ENCODE results near the gene MCC.

MCC gene

GRCh38 chr5:113056988-113057387 is 431.3 kb downstream of the MCC start:
- H3K4me3 Mint-ChIP-seq = no peak overlapping the region
- H3K36me3 Mint-ChIP-seq (ENCODE audit: insufficient read depth) = no peaks in the 10 kb centered on the region
- H3K27me3 Mint-ChIP-seq = no peaks in the 10 kb centered on the region
- H3K4me1 Mint-ChIP-seq (ENCODE audit: low read depth in 2 of 2) = peaks cover 2 to 5% of the 10 kb centered on the region in 2 donors
- ATAC-seq (replicated peaks) (no peak), DNase-seq (no peak)
- no peak overlapping the region for H3K27ac Mint-ChIP-seq
- no peaks in the 10 kb centered on the region for H3K9me3 Mint-ChIP-seq

DNA sequence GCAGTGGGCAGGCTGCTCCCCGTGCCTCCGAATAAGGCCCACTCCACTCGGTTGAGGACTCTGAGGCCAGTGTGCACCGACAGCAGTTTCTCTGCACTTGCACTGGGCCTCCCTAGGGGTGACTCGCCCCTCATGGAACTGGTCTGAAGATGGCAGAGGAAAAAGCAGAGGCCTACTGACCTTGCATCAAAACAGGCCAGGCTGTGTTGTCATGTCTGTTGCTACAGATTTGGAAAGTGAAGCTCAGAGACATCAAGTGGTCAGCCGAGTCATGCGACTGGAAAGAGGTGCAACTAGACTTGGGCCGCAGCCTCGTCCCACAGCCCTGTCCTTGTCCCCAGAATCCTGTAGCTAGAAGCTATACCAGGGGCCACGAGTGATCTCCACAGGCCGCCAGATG is 433.4 kb downstream of the MCC start:
- ATAC-seq (replicated peaks) (no peak), DNase-seq (no peak)
- no peak overlapping the region for H3K4me3 Mint-ChIP-seq
- H3K27me3 Mint-ChIP-seq = no peaks in the 10 kb centered on the region
- peaks cover 7% of the 10 kb centered on the region in 2 donors for H3K4me1 Mint-ChIP-seq (ENCODE audit: low read depth in 2 of 2)
- no peak overlapping the region for H3K27ac Mint-ChIP-seq
- no peaks in the 10 kb centered on the region for H3K9me3 Mint-ChIP-seq
- no peaks in the 10 kb centered on the region for H3K36me3 Mint-ChIP-seq (ENCODE audit: insufficient read depth)

GRCh38 chr5:113053511-113053995 is 434.7 kb downstream of the MCC start:
- ATAC-seq (replicated peaks) (no peak), DNase-seq (no peak)
- peaks cover 5 to 7% of the 10 kb centered on the region in 2 donors for H3K4me1 Mint-ChIP-seq (ENCODE audit: low read depth in 2 of 2)
- peak overlapping the region in 1 of 2 donors; percentile 24 for H3K27ac Mint-ChIP-seq
- no peaks in the 10 kb centered on the region for H3K9me3 Mint-ChIP-seq
- H3K4me3 Mint-ChIP-seq = no peak overlapping the region
- H3K27me3 Mint-ChIP-seq = no peaks in the 10 kb centered on the region
- H3K36me3 Mint-ChIP-seq (ENCODE audit: insufficient read depth) = no peaks in the 10 kb centered on the region

DNA sequence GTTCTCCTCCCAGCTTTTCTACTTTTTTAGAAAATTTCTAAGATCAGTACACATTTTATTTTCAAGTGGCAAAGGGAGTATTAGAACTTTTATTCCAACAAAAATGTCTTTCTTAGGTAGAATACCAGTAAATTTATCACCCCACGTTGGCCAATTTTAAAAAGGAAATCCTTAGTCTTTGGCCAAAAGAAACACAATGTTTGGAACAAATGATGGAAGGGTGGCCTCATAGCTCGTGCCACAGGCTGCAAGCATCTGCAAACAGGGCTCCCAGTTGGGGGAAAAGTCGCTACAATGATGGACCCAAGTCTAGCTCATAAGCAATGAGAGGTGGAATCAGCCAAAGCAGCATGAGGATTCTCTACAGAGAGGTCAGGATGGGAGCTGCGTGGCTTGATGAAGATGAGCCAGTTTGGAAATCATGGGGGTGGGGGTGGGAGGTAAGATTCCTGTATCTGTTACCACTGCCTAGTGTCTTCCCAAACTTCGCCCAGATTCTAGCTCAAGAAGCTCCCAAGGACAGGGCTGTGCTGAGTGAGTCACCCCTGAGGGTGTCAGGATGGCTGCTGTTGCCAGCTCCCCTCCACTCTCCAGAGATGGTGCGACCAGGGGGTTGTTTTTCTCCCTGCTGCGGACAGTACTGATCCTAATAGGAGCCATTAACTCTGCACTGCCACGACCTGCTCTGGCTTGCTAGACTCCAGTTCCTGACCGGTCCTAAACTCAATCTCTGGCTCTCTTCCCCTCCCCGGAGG is 436.0 kb downstream of the MCC start:
- peak overlapping the region in 1 of 2 donors; percentile 0 for H3K27ac Mint-ChIP-seq
- DNase-seq (no peak), ATAC-seq (replicated peaks) (no peak)
- H3K4me3 Mint-ChIP-seq = no peak overlapping the region
- H3K27me3 Mint-ChIP-seq = no peaks in the 10 kb centered on the region
- no peaks in the 10 kb centered on the region for H3K9me3 Mint-ChIP-seq
- H3K36me3 Mint-ChIP-seq (ENCODE audit: insufficient read depth) = no peaks in the 10 kb centered on the region
- peaks cover 5 to 7% of the 10 kb centered on the region in 2 donors for H3K4me1 Mint-ChIP-seq (ENCODE audit: low read depth in 2 of 2)

GRCh38 chr5:113050721-113051382 is 437.4 kb downstream of the MCC start:
- Mint-ChIP-seq H3K4me1 (ENCODE audit: low read depth in 2 of 2) (peaks cover 5 to 7% of the 10 kb centered on the region in 2 donors), H3K4me3 (no peak overlapping the region), H3K9me3 (no peaks in the 10 kb centered on the region), H3K36me3 (ENCODE audit: insufficient read depth) (no peaks in the 10 kb centered on the region), H3K27ac (peak overlapping the region in 1 of 2 donors; percentile 0), H3K27me3 (no peaks in the 10 kb centered on the region)
- ATAC-seq (replicated peaks) = no peak
- DNase-seq = no peak

- H3K4me1 Mint-ChIP-seq (ENCODE audit: low read depth in 2 of 2) = peaks cover 5 to 7% of the 10 kb centered on the region in 2 donors
- H3K36me3 Mint-ChIP-seq (ENCODE audit: insufficient read depth) = no peaks in the 10 kb centered on the region
- ATAC-seq (replicated peaks) (no peak), DNase-seq (no peak)
- H3K27me3 Mint-ChIP-seq = no peaks in the 10 kb centered on the region
- no peak overlapping the region for H3K27ac Mint-ChIP-seq
- H3K9me3 Mint-ChIP-seq = no peaks in the 10 kb centered on the region
- H3K4me3 Mint-ChIP-seq = no peak overlapping the region
Measured at GRCh38 chr5:113048931-113049330, 439.3 kb downstream of the MCC start.

GRCh38 chr5:113047733-113048652 is 440.3 kb downstream of the MCC start:
- peaks cover 5 to 7% of the 10 kb centered on the region in 2 donors for H3K4me1 Mint-ChIP-seq (ENCODE audit: low read depth in 2 of 2)
- no peaks in the 10 kb centered on the region for H3K9me3 Mint-ChIP-seq
- ATAC-seq (replicated peaks) (no peak), DNase-seq (no peak)
- no peak overlapping the region for H3K4me3 Mint-ChIP-seq
- no peaks in the 10 kb centered on the region for H3K27me3 Mint-ChIP-seq
- H3K27ac Mint-ChIP-seq = no peak overlapping the region
- H3K36me3 Mint-ChIP-seq (ENCODE audit: insufficient read depth) = peaks cover 2% of the 10 kb centered on the region

DNA sequence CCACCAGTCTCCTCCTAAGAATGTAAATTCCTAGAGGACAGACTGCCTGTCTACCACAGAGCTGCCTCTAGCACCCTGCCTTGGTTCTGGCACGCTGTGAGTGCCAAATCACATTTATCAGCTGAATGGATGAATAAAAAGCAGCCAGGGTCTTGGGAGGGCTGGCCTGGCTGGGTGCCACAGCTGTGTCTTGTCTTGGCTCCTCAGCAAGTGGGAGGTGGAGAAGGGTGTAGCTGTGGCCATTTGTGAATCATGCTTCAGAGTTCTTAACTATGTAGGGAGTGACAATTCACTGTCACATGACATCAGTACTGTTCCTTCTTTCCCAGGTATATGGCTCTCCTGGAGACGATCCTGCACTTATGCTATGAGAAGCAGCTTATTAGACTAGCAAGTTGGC is 441.0 kb downstream of the MCC start:
- DNase-seq = no peak
- Mint-ChIP-seq H3K4me1 (ENCODE audit: low read depth in 2 of 2) (peaks cover 5 to 7% of the 10 kb centered on the region in 2 donors), H3K36me3 (ENCODE audit: insufficient read depth) (peaks cover 2% of the 10 kb centered on the region), H3K27ac (no peak overlapping the region), H3K9me3 (no peaks in the 10 kb centered on the region), H3K27me3 (no peaks in the 10 kb centered on the region), H3K4me3 (no peak overlapping the region)
- no peak for ATAC-seq (replicated peaks)

DNA sequence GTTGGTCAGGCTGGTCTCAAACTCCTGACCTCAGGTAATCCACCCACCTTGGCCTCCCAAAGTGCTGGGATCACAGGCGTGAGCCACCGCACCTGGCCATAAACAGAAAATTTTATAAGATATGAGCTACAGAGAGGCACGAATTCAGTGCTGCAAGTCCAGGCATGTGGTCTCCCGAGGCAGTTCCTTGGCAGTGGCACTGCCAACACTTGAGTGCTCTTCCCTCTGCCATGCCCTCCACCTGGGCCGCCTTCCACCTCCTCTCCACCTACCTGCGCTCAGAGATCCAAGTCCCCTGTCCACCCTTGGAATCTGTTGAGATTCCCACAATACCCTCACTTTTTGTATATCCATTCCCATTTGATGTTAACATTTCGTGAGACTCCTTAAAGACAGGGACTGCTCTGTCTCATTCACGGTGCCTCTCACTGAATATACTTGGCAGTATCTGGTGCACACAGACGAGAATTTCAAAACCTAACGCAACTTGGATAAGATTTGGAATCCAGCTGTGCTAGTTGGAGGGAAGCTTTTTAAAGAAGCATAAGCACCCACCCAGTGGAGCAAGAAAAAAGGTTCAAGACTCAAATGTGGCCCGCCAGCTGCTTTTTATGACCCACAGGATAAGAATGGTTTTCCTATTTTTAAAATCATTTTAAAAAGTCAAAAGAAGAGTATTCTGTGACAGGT is 443.3 kb downstream of the MCC start:
- no peak overlapping the region for H3K27ac Mint-ChIP-seq
- H3K4me3 Mint-ChIP-seq = no peak overlapping the region

GRCh38 chr5:113043491-113043931 is 444.7 kb downstream of the MCC start:
- no peaks in the 10 kb centered on the region for H3K4me1 Mint-ChIP-seq (ENCODE audit: low read depth in 2 of 2)
- no peak overlapping the region for H3K4me3 Mint-ChIP-seq
- ATAC-seq (replicated peaks) (no peak), DNase-seq (no peak)
- no peaks in the 10 kb centered on the region for H3K9me3 Mint-ChIP-seq
- H3K36me3 Mint-ChIP-seq (ENCODE audit: insufficient read depth) = peaks cover 2% of the 10 kb centered on the region
- H3K27me3 Mint-ChIP-seq = no peaks in the 10 kb centered on the region
- H3K27ac Mint-ChIP-seq = no peak overlapping the region

More for the DNA sequence above, 443.3 kb downstream of the MCC start:
- DNase-seq (no peak), ATAC-seq (replicated peaks) (no peak)
- no peaks in the 10 kb centered on the region for H3K9me3 Mint-ChIP-seq
- no peaks in the 10 kb centered on the region for H3K4me1 Mint-ChIP-seq (ENCODE audit: low read depth in 2 of 2)
- H3K36me3 Mint-ChIP-seq (ENCODE audit: insufficient read depth) = peaks cover 2% of the 10 kb centered on the region
- H3K27me3 Mint-ChIP-seq = no peaks in the 10 kb centered on the region

DNA sequence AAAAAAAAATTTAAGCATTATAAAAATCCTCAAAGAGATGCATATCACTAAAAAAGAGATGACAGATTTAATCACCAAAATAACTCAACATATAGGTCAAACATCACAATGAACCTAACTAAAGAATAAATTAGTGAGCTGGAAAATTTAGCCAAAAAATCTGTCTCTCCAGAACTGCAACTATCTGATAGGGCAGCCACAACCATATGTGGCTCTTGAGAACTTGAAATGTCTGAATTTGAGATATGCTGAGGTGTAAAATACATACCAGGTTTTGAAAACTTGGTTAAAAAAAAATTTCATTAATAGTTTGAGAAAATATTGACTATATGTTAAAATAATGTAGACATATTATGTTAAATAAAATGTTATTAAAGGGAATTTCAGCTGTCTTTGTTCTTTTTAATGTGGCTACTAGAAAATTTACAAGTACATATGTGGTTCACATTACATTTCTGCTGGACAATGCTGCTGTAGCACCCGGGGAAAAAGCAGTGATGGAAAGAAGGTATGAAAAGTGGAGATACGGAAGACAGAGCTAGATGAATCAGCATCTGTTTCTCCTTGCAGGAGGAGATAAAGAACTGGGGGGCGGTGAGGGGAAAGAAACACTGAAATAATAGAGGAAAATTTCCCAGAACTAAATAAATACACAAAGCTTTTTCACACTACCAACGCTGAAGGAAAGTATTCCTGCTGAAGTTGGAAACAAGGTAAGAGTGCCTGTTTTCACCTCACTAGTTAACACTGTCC is 445.6 kb downstream of the MCC start:
- no peaks in the 10 kb centered on the region for H3K27me3 Mint-ChIP-seq
- ATAC-seq (replicated peaks) (no peak), DNase-seq (no peak)
- H3K27ac Mint-ChIP-seq = no peak overlapping the region
- H3K4me3 Mint-ChIP-seq = no peak overlapping the region
- H3K36me3 Mint-ChIP-seq (ENCODE audit: insufficient read depth) = peaks cover 2% of the 10 kb centered on the region
- H3K4me1 Mint-ChIP-seq (ENCODE audit: low read depth in 2 of 2) = no peaks in the 10 kb centered on the region
- H3K9me3 Mint-ChIP-seq = no peaks in the 10 kb centered on the region

DNA sequence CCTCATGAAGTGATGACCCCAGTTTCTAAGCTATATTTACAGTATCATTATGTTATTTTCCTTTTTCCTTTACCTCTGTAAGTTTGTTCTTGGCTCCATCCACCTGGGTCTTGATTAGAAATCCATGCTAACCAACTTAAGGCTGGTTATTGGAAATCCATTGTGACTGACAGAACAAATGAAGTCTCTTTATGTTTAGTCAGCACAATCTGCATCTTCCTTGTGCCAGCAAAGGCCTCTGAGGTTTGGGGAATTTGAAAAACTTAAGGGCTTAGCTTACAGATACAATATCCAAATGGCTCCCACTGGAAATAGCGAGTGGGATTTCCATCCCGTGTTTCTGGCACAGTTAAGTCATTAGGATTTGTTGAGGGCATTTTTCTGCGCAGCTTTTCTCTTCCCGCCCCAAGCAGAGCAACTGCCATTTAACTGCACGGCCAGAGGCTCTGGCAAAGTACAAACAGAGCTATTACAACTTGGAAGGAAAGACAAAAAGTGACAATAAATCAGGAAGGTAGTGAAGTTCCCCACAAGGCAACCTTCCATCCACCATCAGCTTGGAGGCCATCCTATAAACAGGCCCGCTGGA is 447.5 kb downstream of the MCC start:
- H3K4me3 Mint-ChIP-seq = no peak overlapping the region
- H3K27ac Mint-ChIP-seq = no peak overlapping the region
- peaks cover 0 to under 1% of the 10 kb centered on the region in 2 donors for H3K4me1 Mint-ChIP-seq (ENCODE audit: low read depth in 2 of 2)
- DNase-seq (no peak), ATAC-seq (replicated peaks) (no peak)
- H3K9me3 Mint-ChIP-seq = no peaks in the 10 kb centered on the region
- H3K27me3 Mint-ChIP-seq = no peaks in the 10 kb centered on the region
- peaks cover 2% of the 10 kb centered on the region for H3K36me3 Mint-ChIP-seq (ENCODE audit: insufficient read depth)
